ENCODE data around the gene MEIS2.

MEIS2 gene

DNA sequence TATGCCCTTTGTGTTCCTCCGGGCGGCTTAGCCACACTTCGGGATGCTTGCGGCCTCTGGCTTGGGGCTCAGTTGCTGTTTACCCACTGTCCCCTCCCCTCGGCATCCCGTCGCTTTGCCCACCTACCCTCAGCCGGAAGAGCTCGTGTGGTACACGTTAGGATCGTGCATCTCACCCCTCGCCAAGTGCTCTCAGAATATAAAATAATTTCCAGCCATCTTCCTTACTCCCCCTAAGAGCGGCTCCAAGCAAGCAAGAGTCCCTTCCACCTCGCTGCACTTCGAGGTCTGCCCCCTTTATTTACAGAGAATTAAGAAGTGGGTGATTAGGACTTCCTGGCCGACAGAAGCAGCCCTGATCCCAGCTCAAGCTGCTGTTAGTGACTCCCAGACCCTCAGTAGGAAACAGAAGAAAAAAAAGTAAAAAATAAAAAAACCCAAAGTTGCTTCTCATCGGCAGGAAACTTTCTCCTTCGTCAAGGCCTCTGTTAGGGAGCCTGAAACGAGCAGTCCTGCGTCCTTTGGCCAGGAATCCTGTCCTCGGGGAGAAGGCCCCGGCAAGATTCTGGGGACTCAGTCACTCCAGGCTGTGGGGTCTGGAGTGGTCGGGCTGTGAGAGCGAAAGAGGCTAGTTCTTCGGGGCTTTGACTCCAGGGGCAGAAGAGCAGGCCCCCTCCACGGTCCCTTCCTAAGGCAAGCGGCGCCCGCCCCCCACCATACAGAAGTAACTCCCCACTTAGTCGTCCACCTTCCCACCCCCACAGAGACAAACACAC is 3.0 kb downstream of the MEIS2 start:
- no peak for DNase-seq

DNA sequence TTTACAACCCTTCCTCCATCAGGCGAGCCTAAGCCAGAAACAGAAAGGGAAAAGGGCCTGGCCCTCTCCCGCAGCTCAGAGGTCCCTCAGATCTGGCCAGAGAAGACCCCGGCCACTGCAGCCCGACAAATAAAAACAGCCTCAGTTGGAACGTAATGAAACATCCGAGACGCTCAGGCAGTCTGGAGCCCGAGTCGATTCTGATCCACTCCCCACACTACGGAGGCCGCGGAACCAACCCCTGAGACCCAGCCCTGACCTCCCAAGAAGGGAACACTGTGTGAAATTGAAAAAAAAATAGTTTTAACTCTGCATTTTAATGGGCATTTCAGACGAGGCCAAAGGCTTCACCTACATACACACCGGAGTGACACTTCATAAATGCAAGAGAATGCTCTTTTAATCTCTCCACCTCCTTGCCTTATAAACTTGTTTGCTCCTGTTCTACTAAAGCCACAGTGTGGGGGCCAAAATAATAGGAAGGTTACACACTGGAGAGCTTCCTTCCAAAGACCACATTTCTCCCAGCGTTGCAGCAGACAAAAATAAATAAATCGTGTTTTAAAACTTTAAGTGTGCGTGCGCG is 3.7 kb downstream of the MEIS2 start:
- DNase-seq = no peak

DNA sequence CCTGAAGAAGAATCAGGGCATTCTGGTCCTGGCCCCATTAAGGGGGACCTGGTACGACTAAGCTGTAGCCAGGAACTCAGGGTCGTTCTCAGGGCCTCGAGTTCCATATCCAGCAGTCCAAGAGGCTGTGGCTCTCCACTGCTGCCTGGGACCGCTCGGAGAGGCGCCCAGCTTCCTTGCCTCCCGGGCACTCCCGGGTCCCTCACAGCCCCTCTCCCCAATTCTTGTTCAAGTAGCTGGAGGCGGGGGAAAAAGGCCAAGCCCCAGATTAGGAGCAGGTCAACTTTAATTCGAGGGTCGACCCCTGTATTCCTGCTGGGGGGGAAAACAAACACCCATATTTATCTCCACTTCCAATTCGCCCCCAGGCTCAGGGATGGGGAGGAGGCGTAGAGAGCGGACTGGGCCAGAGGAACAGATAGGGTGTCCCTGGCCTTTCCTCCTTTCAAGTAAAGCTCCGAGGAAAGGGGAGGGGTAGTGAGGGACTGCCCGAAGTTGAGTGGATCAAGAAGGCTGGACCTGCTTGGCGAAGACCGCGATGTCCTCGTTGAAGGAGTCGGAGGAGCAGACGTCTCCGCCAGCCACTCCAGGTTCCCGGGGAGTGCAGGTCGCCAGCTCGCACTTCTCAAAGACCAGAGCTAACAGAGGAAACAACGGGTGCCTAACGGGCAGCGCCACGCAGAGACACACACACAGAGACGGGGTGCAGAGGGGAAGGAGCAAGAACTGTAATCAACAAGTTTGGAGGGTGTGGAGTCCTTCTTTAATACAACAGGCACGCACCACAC is 4.4 kb downstream of the MEIS2 start:
- no peak for DNase-seq

DNA sequence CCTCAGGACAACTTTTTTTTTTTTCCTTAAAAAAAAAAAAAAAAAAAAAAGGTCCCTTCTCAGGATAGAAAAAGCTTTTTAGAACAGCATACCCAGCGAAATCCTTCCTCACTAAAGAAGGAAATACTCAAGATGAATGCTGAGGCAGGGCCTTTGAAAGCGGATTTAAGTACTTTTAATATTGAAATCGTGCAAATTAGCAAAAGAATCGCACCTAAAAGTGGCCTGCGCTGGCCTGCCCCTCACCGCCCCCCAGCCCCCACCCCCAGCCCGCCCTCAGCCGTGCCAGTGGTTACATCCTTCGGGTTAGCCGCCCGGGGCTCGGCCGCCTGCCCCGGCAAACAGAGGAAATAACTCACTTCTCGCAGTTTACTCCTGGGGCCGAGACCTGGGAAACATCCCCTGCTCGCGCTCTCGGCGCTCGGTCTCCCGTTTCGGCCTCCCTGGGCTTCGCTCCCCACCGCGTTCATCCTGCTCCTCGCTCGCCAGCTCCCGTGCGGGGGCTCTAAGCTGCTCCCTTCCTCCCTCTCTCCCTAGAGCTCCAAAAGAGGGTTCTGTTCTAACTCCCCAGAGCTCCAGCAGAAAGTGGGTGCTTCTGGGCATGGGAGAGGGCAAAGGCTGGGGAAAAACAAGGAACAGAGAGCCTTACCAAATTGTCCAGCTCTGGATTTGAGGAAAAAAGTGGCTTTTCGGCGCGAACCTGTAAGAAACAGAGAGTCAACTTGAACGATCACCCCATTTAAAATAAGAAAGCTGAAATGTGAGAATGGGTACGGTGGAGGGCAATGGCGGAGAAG is 5.2 kb downstream of the MEIS2 start:
- no peak for DNase-seq

DNA sequence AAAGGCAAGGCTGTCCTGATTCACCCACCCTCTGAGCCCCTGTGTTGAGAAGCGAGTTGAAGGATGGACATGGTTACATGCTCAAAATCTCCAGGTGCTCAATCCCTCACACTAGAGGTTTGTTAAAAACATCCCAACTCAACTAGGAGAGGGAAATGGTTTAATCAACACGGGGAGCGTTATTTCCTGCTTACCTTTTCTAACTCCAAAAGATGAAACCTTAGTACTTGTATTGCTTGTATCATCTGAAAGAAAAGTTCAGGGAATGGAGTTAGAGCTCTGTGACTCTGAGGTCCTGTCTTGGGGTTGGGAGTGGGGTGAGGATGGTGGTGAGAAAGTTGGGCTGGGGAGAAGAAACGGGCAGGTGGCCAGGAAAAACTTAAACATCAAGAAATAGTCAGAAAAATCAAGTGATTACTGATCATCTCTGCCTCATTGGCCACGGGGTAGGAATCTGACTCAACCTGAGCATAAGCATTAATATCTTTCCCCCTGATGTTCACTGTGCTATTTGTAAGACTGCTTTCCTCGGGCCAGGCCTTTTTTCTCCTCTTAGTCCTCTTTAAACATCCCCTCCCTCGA is 5.9 kb downstream of the MEIS2 start:
- no peak for DNase-seq

DNA sequence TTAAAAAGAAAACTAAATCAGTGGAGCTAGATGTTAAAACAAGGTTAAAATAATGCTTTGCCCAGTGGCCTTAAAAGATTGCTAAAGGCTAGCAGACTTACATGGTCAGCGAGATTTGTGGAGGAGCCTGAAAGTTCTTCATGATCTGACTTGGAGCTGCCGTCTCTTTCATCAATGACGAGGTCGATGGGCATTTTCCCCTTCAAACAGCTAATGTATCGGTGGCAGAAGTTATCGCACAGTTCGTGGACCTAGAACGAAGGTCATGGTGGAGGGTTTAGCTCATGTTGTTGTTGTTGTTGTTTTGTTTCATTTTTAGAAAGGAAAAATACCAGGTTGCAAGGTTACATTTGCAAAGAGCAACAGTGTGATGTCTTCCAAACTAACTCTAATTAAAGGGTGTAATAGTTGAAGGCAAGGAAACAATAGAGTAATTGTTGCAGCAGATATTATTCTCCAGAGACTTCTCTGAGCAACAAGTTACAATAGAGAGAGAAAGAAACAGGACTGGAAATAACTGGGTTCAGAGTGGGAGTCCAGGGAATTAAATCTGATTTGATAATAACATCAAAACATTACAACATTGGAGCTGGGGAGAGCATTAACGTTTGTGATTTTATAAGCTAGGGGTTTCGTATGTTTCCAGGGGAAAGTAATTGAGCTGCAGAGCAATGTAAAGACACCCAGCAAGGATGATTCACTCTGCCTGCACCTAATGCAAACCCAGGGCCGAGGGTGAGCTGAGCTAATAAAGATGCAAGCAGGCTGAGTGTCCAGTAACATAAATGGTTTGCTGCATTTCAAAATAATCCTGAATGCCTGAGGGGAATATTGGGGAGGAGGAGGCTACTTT is 6.6 kb downstream of the MEIS2 start:
- DNase-seq = no peak

DNA sequence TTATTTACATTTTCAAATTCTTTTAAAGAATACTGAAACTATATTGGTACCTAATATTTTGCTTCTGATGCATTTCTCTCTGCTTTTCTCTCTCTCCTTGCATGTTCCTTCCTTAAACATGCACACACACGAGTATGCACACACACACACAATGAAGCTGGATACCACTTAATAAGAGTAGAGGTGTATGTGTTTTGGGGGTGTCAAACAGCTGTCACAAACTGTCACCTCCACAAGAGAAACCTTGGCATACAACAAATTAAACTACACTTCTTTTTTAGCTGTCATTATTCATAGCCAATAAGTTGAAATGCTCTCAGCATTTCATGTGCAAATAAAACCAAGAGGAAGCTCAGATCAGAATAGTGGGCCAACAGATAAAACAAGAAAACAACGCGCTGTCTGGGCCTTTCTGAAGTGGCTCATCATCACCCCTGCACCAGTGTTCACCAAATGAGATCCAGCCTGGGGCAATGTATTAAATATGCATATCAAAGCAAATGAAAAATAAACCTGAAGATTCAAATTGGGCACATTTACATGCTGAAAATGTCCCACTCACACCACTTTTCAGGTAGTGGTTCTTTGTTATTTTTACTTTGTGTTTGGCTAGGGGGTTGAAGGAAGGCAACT is 9.7 kb downstream of the MEIS2 start:
- DNase-seq = no peak

DNA sequence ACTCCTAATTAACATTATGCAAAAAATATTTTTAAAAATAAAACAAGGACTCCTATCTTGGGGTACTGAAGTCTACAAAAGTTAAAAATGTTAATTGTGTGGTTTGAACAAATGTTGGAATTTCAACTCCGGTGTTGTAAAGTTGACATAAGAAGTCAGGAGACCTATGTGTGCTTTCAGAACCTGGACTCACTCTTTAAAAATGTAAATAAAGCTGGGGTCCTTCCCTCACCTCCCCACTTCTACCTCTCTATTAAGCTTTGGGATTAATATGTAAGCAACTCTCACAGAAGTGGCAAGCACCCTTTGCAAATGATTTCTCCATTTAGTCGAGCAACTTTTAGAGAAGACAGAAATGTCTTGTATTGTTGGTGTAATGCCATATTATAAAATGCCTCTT is 11.9 kb downstream of the MEIS2 start:
- DNase-seq = no peak

DNA sequence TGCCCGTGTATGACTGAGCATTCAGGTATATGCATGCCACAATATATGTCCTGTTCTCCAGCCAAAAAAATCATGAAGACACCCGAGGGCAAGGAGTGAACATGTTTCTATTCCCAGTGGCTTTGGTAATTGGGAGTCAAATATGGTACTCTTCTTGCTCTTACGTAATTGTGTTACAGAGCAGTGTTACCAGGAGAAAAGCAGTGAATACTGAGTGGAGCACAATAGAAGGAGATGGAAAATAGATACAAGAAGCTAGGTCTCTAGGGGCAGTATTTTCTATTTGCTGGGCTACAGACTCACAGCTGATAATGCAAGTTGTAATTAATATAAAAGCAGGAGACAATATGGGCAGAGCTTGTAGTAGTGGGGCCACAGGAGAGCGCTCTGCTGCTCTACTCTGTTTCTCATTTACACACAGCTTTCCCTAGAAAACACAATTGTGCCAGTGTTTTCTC is 13.2 kb downstream of the MEIS2 start:
- DNase-seq = no peak

DNA sequence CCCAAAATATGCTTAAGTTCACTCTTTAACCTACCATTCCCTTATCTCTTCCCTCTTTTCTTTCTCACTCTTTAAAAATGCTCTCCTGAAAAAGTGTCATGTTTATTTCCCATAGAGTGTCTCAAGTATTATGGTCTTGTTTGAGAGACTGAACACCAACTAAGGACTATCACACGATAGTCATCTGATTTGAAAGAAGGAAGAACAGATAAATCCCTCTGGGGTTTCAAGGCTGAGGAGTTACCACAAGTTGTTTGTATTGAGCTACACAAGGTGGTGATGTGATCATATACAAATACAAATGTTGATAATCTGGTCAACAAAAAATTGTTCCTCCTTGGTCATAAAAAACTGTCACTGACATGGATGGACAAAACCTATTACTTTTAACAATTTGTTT is 13.8 kb downstream of the MEIS2 start:
- DNase-seq = no peak

DNA sequence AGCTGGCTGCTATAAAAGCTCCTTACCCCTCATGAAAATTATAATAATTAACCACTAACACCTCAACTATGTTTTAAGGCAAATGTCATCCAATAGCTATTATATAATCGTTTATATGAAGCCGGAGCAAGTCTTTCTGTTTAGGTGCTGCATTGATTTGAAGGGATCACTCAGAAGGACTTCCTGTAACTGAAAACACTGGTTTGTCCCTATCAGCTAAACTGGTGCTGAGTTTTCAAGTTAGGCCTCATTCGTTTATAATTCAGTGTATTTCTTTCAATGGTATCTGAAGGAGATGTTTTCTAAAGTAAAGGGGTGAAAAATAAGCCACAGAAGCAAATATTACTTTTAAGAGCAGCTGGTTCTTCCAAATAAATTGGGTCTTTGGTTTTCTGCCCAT is 14.2 kb downstream of the MEIS2 start:
- DNase-seq = no peak

DNA sequence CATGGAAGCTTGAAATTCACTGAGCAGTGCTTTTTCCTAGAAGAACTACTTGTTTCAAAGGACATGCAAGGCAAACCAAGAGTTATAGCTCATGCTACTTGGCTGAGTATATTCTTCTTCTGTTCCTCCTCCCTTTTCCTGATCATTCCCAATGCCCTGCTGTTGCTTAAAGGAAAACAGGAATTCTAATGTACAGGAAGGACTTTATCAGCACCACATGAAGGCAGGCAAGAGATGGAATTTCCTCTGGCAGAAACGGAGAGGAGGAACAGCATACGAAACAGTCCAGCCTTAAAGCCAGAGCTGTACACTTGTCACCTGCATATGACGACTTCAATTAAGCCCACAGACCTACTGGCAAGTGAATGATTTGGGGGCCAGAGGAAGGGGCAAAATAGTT is 15.7 kb downstream of the MEIS2 start:
- no peak for DNase-seq

DNA sequence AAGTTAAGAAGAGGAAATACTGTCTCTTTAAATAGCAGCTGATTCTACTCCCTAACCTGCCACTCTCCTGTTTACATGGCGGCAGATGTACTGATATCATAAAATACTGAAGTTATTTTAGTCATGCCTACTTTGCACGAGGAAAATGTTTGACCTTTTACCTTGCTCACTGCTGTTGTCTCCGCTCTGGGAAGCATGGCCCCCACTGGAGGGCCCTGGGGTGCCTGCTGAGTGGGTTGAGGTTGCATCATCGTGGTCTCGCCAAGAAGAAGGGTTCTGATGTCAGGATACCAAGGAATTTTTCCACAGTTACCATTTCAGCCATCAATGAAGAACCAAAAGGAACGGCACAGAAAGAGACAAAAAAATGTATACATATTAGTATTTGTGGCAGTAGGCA is 16.7 kb downstream of the MEIS2 start:
- DNase-seq = no peak

DNA sequence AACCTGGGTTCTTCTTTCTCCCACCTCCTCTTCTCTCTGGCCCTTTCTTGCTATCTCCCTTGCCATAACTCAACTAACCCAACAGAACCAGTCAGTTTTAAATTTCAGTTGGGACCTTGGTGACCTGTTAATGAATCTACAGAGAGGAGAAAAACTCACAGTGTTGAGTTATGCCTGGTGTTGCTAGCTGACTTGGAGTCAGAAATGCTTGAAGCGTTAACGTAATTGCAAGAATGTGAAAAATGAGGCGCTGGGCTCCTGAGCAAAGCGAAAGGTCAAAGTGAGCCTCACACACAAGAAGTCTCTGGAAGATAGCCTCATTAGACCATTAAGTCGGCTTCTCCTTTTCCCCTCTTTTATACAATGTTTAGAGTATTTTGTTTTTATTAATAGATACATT is 18.4 kb downstream of the MEIS2 start:
- DNase-seq = no peak

DNA sequence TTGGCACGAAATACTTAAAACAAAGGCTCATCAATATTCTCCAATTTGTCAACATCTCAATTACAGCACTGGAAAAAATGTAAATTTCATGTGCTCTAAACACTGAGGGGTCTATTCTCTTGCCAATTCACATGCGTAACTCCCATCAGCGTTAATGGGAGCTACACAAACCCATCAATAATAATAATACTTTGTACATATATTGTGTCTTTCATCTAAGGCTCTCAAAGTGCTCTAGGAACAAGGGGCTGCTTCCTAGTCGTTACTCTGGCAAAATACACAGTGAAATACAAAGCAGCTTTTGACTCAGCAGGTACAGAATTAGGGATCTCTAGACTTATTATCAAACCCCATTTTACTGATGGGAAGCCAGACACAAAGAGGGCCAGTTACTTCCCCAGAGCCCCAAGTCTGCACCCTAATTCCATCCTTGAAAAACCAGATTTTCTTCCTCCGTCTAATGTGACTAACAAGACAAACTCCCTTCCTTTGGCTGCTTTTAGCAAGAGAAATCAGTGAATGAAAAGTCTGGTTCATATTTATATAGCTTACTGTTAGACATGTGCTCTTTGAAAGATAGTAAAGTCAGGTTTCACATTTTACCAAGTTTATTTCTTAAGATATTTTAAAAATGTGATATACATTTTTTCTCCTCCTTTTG is 20.0 kb downstream of the MEIS2 start:
- DNase-seq = no peak

DNA sequence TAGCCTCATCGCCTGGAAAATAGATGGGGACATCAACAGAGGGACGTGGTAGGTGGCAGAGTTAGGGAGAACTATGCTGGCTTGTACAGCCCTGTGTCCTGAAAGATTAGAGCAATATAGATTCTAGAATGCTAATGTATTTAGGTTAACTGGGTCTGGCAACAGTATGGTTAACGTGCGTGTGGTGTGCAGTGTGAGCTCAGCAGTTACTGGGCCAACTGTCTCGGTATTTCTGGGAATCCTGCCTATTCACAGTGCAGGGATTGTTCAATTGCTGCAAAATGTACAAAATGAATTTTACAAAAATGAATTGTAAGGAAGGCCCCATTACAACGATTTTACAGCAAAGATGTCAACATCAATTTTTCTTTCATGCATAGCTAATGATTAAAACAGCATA is 20.6 kb downstream of the MEIS2 start:
- DNase-seq = no peak

DNA sequence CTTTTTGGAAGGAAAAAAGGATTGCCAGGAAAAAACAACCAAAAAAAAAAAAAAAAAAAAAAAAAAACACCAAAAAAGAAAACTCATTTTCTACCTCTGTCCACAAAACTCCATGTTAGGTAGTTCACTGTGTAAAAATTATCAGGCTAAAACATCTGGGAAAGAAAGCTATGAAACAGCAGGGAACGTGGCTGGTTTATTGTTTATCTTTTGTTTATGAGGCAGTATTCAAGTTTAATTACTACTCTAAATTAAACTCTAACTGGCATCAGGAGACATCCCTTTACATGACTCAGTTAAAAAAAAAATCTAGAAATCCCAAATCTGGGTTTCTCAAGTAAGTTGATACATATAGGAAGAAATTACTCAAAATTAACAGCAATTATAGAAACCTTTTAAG is 21.8 kb downstream of the MEIS2 start:
- DNase-seq = no peak

DNA sequence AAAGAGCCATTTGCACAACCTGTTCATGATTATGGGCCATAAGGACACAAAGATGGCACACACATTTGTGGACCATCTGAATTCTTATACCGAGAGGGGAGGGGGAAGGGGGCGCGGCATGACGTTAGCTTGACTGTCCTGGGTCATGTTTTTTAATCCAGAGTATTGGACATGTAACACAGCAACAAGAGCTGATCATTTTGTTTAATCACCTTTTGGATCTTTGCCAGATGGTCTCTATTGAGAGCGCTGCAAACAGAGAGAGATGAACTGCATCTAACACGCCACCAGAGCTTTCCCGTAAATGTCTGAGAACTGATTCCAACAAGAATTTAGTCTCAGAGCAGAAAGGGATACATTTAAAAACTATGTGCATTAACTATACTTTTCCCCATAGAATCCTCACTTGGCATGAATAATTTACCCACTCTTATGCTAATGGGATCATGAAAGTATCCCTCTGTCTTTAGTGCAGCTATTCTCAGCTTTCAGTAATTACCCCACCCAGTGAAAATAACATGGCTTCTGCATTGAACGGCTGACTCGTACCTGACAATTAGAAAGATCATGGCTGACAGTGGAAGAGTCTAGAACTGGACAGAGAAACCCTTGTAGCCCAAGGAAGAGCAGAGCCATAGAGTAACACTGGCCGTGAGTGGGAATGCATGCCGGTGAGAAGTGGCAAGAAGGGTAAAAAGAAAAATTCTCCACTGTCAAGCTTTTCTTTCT is 22.6 kb downstream of the MEIS2 start:
- no peak for DNase-seq

DNA sequence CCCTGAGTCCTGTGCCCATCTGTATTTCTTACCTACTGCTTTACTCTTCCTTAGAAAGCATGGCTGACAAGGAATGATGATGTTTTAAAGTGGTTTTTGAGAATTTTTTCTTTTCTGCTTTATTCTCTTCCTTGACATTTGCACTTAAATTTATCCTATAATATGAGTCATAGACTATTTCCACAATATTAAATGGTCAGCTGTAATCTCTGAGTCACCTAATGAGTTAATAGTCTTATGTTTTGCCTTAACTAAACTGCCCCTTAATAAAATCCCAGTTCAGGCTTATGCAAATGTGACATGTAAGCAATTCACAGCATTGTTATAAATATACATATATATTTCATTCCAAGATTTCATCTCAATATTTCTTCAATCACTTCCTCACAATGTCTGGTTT is 23.8 kb downstream of the MEIS2 start:
- DNase-seq = no peak

DNA sequence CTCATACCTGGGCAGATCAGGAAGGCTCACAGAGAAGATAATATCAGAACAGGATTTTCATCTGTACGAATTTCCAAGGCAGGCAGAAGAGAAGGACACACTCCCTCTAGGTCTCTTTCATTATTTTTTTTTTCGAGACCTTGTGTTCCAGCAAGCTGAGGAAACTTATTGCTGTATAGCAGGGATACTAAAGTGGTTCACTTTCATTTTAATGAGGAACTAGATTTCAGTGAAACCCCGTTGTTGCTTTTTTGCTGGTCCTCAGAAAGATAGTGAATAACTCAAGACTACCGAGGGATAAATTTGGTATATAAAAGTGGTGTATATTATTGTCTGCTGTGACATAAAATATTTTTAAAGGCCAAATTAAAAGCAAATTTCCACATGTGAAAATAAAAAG is 24.6 kb downstream of the MEIS2 start:
- no peak for DNase-seq

Measured in activated naive CD4-positive, alpha-beta T cell (primary cell).